ENCODE measurements around the gene NLRP4. TPM values are rescaled to one million over a fixed set of nuclear protein-coding genes. Genes with fewer than 3 reads are reported as not detected.

The NLRP4 gene
- not detected for polyA plus RNA-seq (ENCODE audit: insufficient read length in 3 of 3)
- long read RNA-seq, donor 1: 0 reads
- long read RNA-seq, donor 2: 0 reads
- long read RNA-seq, donor 3: 0 reads
- long read RNA-seq, donor 4: 0 reads
- long read RNA-seq, donor 5: 0 reads
- long read RNA-seq, donor 6: 0 reads
- long read RNA-seq, donor 7: 0 reads
- long read RNA-seq, donor 8: 0 reads
- long read RNA-seq, donor 9: 0 reads
- long read RNA-seq, donor 10: 0 reads
- long read RNA-seq, donor 11: 0 reads
- long read RNA-seq, donor 12: 0 reads
- long read RNA-seq, donor 13: 0 reads
- long read RNA-seq, donor 14: 0 reads
- long read RNA-seq, donor 15: 0 reads
- long read RNA-seq, donor 16: 0 reads

GRCh38 chr19:55836340-55836739 is at the start of gene NLRP4:
NLRP4 (plus strand) TSS chr19:55836540; CDS start chr19:55852081, 15,541 bp downstream.
- DNase-seq (ENCODE audit: extremely low read depth in 1 of 11, low read depth in 9 of 11, low spot score in 4 of 11): no peak

GRCh38 chr19:55795021-55795420 is 41.3 kb upstream of the NLRP4 start:
- no peak for DNase-seq (ENCODE audit: extremely low read depth in 1 of 11, low read depth in 9 of 11, low spot score in 4 of 11)

- no peak for DNase-seq (ENCODE audit: extremely low read depth in 1 of 11, low read depth in 9 of 11, low spot score in 4 of 11)
These were observed 34.9 kb upstream of the NLRP4 start for GRCh38 chr19:55801416-55801815.

- no peak for DNase-seq (ENCODE audit: extremely low read depth in 1 of 11, low read depth in 9 of 11, low spot score in 4 of 11)
These were observed 34.1 kb upstream of the NLRP4 start for GRCh38 chr19:55802281-55802680.

GRCh38 chr19:55809381-55810058 is 26.8 kb upstream of the NLRP4 start:
- DNase-seq (ENCODE audit: extremely low read depth in 1 of 11, low read depth in 9 of 11, low spot score in 4 of 11): peak in 8 of 11 donors; percentile 5 to 41 (median 19)

GRCh38 chr19:55811340-55811739 is 25.0 kb upstream of the NLRP4 start:
- DNase-seq (ENCODE audit: extremely low read depth in 1 of 11, low read depth in 9 of 11, low spot score in 4 of 11): no peak

GRCh38 chr19:55812449-55812848 is 23.9 kb upstream of the NLRP4 start:
- no peak for DNase-seq (ENCODE audit: extremely low read depth in 1 of 11, low read depth in 9 of 11, low spot score in 4 of 11)

GRCh38 chr19:55813906-55814305 is 22.4 kb upstream of the NLRP4 start:
- DNase-seq (ENCODE audit: extremely low read depth in 1 of 11, low read depth in 9 of 11, low spot score in 4 of 11): no peak

GRCh38 chr19:55820037-55820436 is 16.3 kb upstream of the NLRP4 start:
- no peak for DNase-seq (ENCODE audit: extremely low read depth in 1 of 11, low read depth in 9 of 11, low spot score in 4 of 11)

GRCh38 chr19:55830656-55831055 is 5.7 kb upstream of the NLRP4 start:
- no peak for DNase-seq (ENCODE audit: extremely low read depth in 1 of 11, low read depth in 9 of 11, low spot score in 4 of 11)

GRCh38 chr19:55831846-55832245 is 4.5 kb upstream of the NLRP4 start, which contains the start of gene NLRP11:
NLRP11 (minus strand) TSS chr19:55831999; CDS start chr19:55818174, 13,825 bp downstream.
- DNase-seq (ENCODE audit: extremely low read depth in 1 of 11, low read depth in 9 of 11, low spot score in 4 of 11): no peak

- no peak for DNase-seq (ENCODE audit: extremely low read depth in 1 of 11, low read depth in 9 of 11, low spot score in 4 of 11)
These were observed 3.7 kb upstream of the NLRP4 start for GRCh38 chr19:55832676-55833075.

GRCh38 chr19:55838251-55838650 is 1.9 kb downstream of the NLRP4 start:
- DNase-seq (ENCODE audit: extremely low read depth in 1 of 11, low read depth in 9 of 11, low spot score in 4 of 11): no peak

GRCh38 chr19:55838906-55839305 is 2.6 kb downstream of the NLRP4 start:
- no peak for DNase-seq (ENCODE audit: extremely low read depth in 1 of 11, low read depth in 9 of 11, low spot score in 4 of 11)

GRCh38 chr19:55855160-55855559 is 18.8 kb downstream of the NLRP4 start:
- DNase-seq (ENCODE audit: extremely low read depth in 1 of 11, low read depth in 9 of 11, low spot score in 4 of 11): no peak

GRCh38 chr19:55857149-55857548 is 20.8 kb downstream of the NLRP4 start:
- DNase-seq (ENCODE audit: extremely low read depth in 1 of 11, low read depth in 9 of 11, low spot score in 4 of 11): no peak

GRCh38 chr19:55857974-55858373 is 21.6 kb downstream of the NLRP4 start:
- DNase-seq (ENCODE audit: extremely low read depth in 1 of 11, low read depth in 9 of 11, low spot score in 4 of 11): no peak

GRCh38 chr19:55858401-55858800 is 22.1 kb downstream of the NLRP4 start:
- no peak for DNase-seq (ENCODE audit: extremely low read depth in 1 of 11, low read depth in 9 of 11, low spot score in 4 of 11)

- no peak for DNase-seq (ENCODE audit: extremely low read depth in 1 of 11, low read depth in 9 of 11, low spot score in 4 of 11)
These were observed 22.6 kb downstream of the NLRP4 start for GRCh38 chr19:55858969-55859368.

- DNase-seq (ENCODE audit: extremely low read depth in 1 of 11, low read depth in 9 of 11, low spot score in 4 of 11): no peak
These were observed 30.2 kb downstream of the NLRP4 start for GRCh38 chr19:55866521-55866920.

GRCh38 chr19:55867101-55867500 is 30.8 kb downstream of the NLRP4 start:
- no peak for DNase-seq (ENCODE audit: extremely low read depth in 1 of 11, low read depth in 9 of 11, low spot score in 4 of 11)
